Aorta (tissue), 5 donors: ENCODE data around the gene PSEN1. TPM values are rescaled to one million over a fixed set of nuclear protein-coding genes. Genes with fewer than 3 reads are reported as not detected.

Experiments used
- ATAC-seq: fragments of 200-7000 bp; cut with Tn5 transposase; one replicate; pipeline ENCODE4 v1.9.1; 2022; ENCODE audit warnings: moderate library complexity; ENCODE audit not compliant: low FRiP score
- DNase-seq, 2 donors: peaks; one replicate each; pipeline ENCODE4 v3.0.0-alpha.2; 2020
- H3K27ac ChIP-seq, 2 donors: one replicate each; pipeline ENCODE4 v1.5.1; 2013; ENCODE audit warnings: low read length in 2 of 2, mild to moderate bottlenecking in 2 of 2, moderate library complexity in 2 of 2, control low read depth in 1 of 2, inconsistent platforms in 1 of 2, low read depth in 1 of 2
- H3K27me3 ChIP-seq, 2 donors: one replicate each; pipeline ENCODE4 v1.6.1; 2013; ENCODE audit warnings: control low read depth in 1 of 2, low read length in 1 of 2, mild to moderate bottlenecking in 1 of 2, moderate library complexity in 1 of 2; ENCODE audit not compliant: insufficient read depth in 2 of 2, control insufficient read depth in 1 of 2
- H3K36me3 ChIP-seq, 2 donors: one replicate each; pipeline ENCODE4 v1.6.1; 2013; ENCODE audit warnings: control low read depth in 1 of 2, low read length in 1 of 2, mild to moderate bottlenecking in 1 of 2; ENCODE audit not compliant: insufficient read depth in 2 of 2, control insufficient read depth in 1 of 2
- H3K4me1 ChIP-seq, 2 donors: one replicate each; pipeline ENCODE4 v1.6.1; 2013; ENCODE audit warnings: low read length in 2 of 2, control low read depth in 1 of 2, mild to moderate bottlenecking in 1 of 2, moderate library complexity in 1 of 2; ENCODE audit not compliant: insufficient read depth in 2 of 2, control insufficient read depth in 1 of 2
- H3K4me3 ChIP-seq, 2 donors: one replicate each; pipeline ENCODE4 v1.5.1; 2013; ENCODE audit warnings: low read length in 2 of 2, control low read depth in 1 of 2, mild to moderate bottlenecking in 1 of 2
- H3K9me3 ChIP-seq: one replicate; pipeline ENCODE4 v1.6.1; 2013; ENCODE audit warnings: mild to moderate bottlenecking, low read length; ENCODE audit not compliant: control insufficient read depth
- WGBS, 2 donors: extraction: QIAGEN DNeasy Blood & Tissue Kit; methylation state at CpG; one replicate each; pipeline ENCODE4 v1.1.7; 2013; 5-methylcytosine and 5-hydroxymethylcytosine counted together
- intact Hi-C, 2 donors: fragments of 100-400 bp; cut with DNase I; formaldehyde crosslinking; loops; one replicate each; pipeline versions ENCODE4 v1.14.2 to v1.15.0; 2022
- polyA plus RNA-seq, 2 donors: library from polyadenylated mRNA; stranded (reverse); fragments of 200-250 nt; gene quantifications; one replicate each; pipeline ENCODE4 v1.2.3, GENCODE V29; 2013
- total RNA-seq, 2 donors: library from RNA; stranded (reverse); fragmentation: NEBNext Ultra II Directional; extraction: Animal tissue kit (Norgen Biotek cat#: 25700); gene quantifications; one replicate each; pipeline ENCODE4 v1.2.1, GENCODE V29; 2021
- donor health status: healthy with polysubstance abuse.
- donor health status: Bipolar disorder and iron deficiency.
- donor health status: DM: no; HTN: no; CAD: no.
- donor health status: DM: no; HTN: no; CAD: no.
- donor health status: DM: yes; HTN: yes; CAD: no.

The PSEN1 gene
- total and polyA plus RNA-seq, 4 donors, result 10.3 to 51.6 (median 32.4) TPM

GRCh38 chr14:73243341-73243740, 107.0 kb downstream of the PSEN1 start:
- Histone ChIP-seq H3K4me3 (no peak overlapping the region), H3K27ac (no peak overlapping the region), H3K36me3 (no peaks in the 10 kb centered on the region), H3K27me3 (no peaks in the 10 kb centered on the region), H3K4me1 (no peaks in the 10 kb centered on the region), H3K9me3 (no peaks in the 10 kb centered on the region)
- intact Hi-C loops, result no loop called here
- ATAC-seq (no peak), DNase-seq (peak; percentile 12 to 55)
- 82 to 92% methylated on average over 3 of the region's 3 CpGs for WGBS, 2 donors

GRCh38 chr14:73243748-73244147, 107.4 kb downstream of the PSEN1 start:
- Histone ChIP-seq H3K9me3 (no peaks in the 10 kb centered on the region), H3K36me3 (no peaks in the 10 kb centered on the region), H3K27me3 (no peaks in the 10 kb centered on the region), H3K4me1 (no peaks in the 10 kb centered on the region), H3K4me3 (no peak overlapping the region), H3K27ac (no peak overlapping the region)
- intact Hi-C loops, result no loop called here
- no peak for DNase-seq
- WGBS, 2 donors, result 97 to 98% methylated on average over 2 of the region's 2 CpGs
- no peak for ATAC-seq

DNA sequence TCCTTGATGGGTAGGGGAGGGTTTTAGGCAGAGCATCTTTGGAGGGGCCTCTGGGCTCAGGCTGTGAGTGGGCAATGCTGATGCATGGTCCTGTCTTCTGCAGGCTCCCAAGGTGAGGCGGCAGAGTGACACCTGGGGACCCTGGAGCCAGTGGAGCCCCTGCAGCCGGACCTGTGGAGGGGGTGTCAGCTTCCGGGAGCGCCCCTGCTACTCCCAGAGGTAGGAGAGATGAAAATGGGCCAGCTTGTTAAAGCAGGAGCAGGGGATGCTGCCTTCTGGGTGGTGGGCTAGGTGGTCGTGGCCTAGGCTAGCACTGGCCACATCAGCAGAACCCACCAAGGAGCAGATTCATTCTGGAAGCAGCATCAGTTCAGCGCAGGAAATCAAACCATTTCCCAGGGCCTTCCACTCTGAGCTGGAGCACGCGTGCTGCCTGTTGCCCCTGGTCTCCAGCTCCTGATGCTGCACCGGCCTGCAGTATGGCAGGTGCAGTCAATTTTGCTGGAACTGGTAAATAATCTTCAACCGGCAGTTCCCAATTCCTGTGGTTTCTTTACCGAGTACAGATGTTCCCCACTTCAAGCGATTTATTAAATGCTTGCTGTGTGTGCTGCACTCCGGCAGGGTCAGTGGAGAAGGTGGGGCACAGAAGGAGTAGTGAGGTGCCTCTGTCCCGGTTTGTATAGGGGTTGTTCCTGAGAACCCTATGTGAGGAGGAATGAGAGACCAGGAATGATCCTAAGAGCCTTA, 108.4 kb downstream of the PSEN1 start:
- Histone ChIP-seq H3K4me1 (no peaks in the 10 kb centered on the region), H3K27me3 (no peaks in the 10 kb centered on the region), H3K4me3 (no peak overlapping the region), H3K9me3 (no peaks in the 10 kb centered on the region), H3K27ac (no peak overlapping the region), H3K36me3 (no peaks in the 10 kb centered on the region)
- 95 to 96% methylated on average over 14 of the region's 14 CpGs for WGBS, 2 donors
- ATAC-seq, result no peak
- intact Hi-C loops, result no loop called here
- peak; percentile 36 to 59 for DNase-seq

GRCh38 chr14:73245480-73246325, 109.4 kb downstream of the PSEN1 start:
- Histone ChIP-seq H3K27ac (no peak overlapping the region), H3K4me1 (no peaks in the 10 kb centered on the region), H3K27me3 (no peaks in the 10 kb centered on the region), H3K9me3 (no peaks in the 10 kb centered on the region), H3K4me3 (peak overlapping the region; percentile 63 to 86), H3K36me3 (no peaks in the 10 kb centered on the region)
- peak; percentile 85 for ATAC-seq
- intact Hi-C loops, result no loop called here
- peak; percentile 84 to 89 for DNase-seq
- WGBS, 2 donors, result 9 to 11% methylated on average over 62 to 64 of the region's 64 CpGs

GRCh38 chr14:73246387-73247150, 110.3 kb downstream of the PSEN1 start:
- WGBS, 2 donors, result 52 to 60% methylated on average over 14 to 18 of the region's 18 CpGs
- Histone ChIP-seq H3K4me3 (peak overlapping the region; percentile 63 to 86), H3K27me3 (no peaks in the 10 kb centered on the region), H3K9me3 (no peaks in the 10 kb centered on the region), H3K27ac (no peak overlapping the region), H3K36me3 (no peaks in the 10 kb centered on the region), H3K4me1 (no peaks in the 10 kb centered on the region)
- ATAC-seq (no peak), DNase-seq (peak in 1 of 2 donors; percentile 33)
- intact Hi-C loops, result no loop called here

DNA sequence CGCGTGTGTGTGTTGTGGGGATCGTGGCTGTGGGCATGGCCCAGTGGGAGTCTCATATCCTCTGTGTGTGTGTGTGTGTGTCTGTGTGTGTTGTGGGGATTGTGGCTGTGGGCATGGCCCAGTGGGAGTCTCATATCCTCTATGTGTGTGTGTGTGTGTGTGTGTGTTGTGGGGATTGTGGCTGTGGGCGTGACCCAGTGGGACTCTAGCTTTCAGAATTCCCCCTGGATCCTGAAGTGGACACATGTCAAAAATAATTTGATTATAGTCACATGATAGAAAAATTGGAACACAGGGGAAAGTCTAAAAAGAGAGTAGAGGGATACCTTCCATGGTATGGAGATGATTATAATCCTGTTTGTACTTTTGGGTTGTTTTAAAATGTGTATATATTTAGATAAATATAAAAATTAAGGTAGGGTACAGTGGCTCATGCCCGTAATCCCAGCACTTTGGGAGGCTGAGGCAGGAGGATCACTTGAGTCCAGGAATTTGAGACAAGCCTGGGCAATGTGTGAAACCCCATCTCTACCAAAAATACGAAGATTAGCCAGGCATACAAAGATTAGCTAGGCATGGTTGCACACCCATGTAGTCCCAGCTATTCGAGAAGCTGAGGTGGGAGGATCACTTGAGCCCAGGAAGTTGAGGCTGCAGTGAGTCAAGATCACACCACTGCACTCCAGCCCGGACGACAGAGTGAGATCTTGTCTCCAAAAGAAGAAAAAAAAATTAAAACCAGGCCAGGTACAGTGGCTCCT, 112.0 kb downstream of the PSEN1 start:
- Histone ChIP-seq H3K4me3 (no peak overlapping the region), H3K27me3 (no peaks in the 10 kb centered on the region), H3K27ac (no peak overlapping the region), H3K9me3 (no peaks in the 10 kb centered on the region), H3K36me3 (no peaks in the 10 kb centered on the region), H3K4me1 (no peaks in the 10 kb centered on the region)
- DNase-seq (peak in 1 of 2 donors; percentile 31), ATAC-seq (no peak)
- intact Hi-C loops, result no loop called here
- 50 to 62% methylated on average over 7 to 9 of the region's 9 CpGs for WGBS, 2 donors

DNA sequence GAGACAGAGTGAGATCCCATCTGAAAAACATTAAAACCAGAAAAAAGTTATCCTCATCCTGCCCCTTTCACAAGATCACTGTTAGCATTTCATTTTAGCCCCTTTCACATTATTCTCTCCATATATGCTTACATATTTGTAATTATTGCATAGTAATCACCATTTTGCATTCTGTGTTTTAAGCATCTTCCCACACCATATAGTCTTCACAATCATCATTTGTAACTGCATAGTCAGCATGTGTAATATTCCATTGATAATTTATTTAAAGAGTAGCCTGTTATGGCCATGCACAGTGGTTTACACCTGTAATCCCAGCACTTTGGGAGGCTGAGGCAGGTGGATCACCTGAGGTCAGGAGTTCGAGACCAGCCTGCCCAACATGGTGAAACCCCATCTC, 112.8 kb downstream of the PSEN1 start:
- H3K9me3 ChIP-seq, result no peaks in the 10 kb centered on the region
- no peaks in the 10 kb centered on the region for H3K4me1 ChIP-seq
- no peaks in the 10 kb centered on the region for H3K27me3 ChIP-seq
- ATAC-seq, result no peak
- no peak overlapping the region for H3K27ac ChIP-seq
- intact Hi-C loops, result no loop called here
- H3K4me3 ChIP-seq, result no peak overlapping the region
- 94 to 95% methylated on average over 1 of the region's 1 CpG for WGBS, 2 donors
- DNase-seq, result no peak
- H3K36me3 ChIP-seq, result no peaks in the 10 kb centered on the region
